ENCODE results near the gene MRGPRX4.

MRGPRX4 gene

GRCh38 chr11:18222814-18223421, 50.3 kb downstream of the MRGPRX4 start:
- no peaks in the 10 kb centered on the region for H3K4me1 ChIP-seq (ENCODE audit: control insufficient read depth, insufficient read depth, low read length)
- H3K9me3 ChIP-seq (ENCODE audit: control insufficient read depth, low read length) = no peaks in the 10 kb centered on the region
- H3K9ac ChIP-seq (ENCODE audit: low read length) = no peak overlapping the region
- no peaks in the 10 kb centered on the region for H3K36me3 ChIP-seq (ENCODE audit: control insufficient read depth, insufficient read depth, low read length)
- no peak overlapping the region for H3K4me3 ChIP-seq (ENCODE audit: low read length)
- no peaks in the 10 kb centered on the region for H3K27me3 ChIP-seq (ENCODE audit: control insufficient read depth, insufficient read depth, low read length)
